B cell (primary cell): Measurements from ENCODE around the gene DDA1. TPM values are rescaled to one million over a fixed set of nuclear protein-coding genes. Genes with fewer than 3 reads are reported as not detected.

ENCODE experiments used
- ATAC-seq: fragments of 200-7000 bp; cut with Tn5 transposase; one replicate; pipeline ENCODE4 v1.10.0; 2021; ENCODE audit warnings: low read depth, mild to moderate bottlenecking, moderate number of reproducible peaks, moderate library complexity
- CTCF ChIA-PET: fragments of 350-600 bp; sonication (Branson Sonifier 250); formaldehyde crosslinking; loops from one replicate; lab custom pipeline; 2021; ENCODE audit warnings: antibody characterized with exemption, inconsistent platforms; lab: Charles Lee
- POLR2A ChIA-PET: fragments of 350-600 bp; sonication (Branson Sonifier 250); formaldehyde crosslinking; loops from one replicate; lab custom pipeline; 2021; ENCODE audit warnings: antibody characterized with exemption; lab: Charles Lee
- DNase-seq: peaks from one replicate; pipeline ENCODE4 v3.0.0; 2013
- H2AFZ ChIP-seq: 2 replicates; pipeline ENCODE4 v1.6.1; 2012; ENCODE audit warnings: mild to moderate bottlenecking, low read depth, low read length; ENCODE audit not compliant: insufficient read depth, poor library complexity, severe bottlenecking
- H3K27ac ChIP-seq, 2 donors: 1 replicate in 1 of 2; 2 replicates in 1 of 2; pipeline ENCODE4 v1.5.1; 2012 to 2013; ENCODE audit warnings: low read length in 2 of 2, mild to moderate bottlenecking in 2 of 2, moderate library complexity in 1 of 2
- H3K27me3 ChIP-seq, 4 experiments: fragments of 200-600 bp in 1 of 4; sonication (generic) in 1 of 4; replicated peaks in 1 of 4; 1 replicate in 2 of 4; 2 replicates in 2 of 4; pipeline versions ENCODE4 v1.6.1 to v1.7.0; 2013 to 2016; ENCODE audit warnings: low read length in 3 of 4, mild to moderate bottlenecking in 2 of 4, mixed read lengths in 1 of 4, moderate library complexity in 1 of 4; ENCODE audit not compliant: insufficient read depth in 4 of 4, control insufficient read depth in 3 of 4; ENCODE audit errors: control extremely low read depth in 1 of 4
- H3K36me3 ChIP-seq, 2 experiments: replicated peaks in 1 of 2; 1 replicate in 1 of 2; 2 replicates in 1 of 2; pipeline versions ENCODE4 v1.6.1 to v1.7.1; 2013; ENCODE audit warnings: low read length in 1 of 2; ENCODE audit not compliant: insufficient read depth in 2 of 2, control insufficient read depth in 1 of 2; ENCODE audit errors: control extremely low read depth in 1 of 2, extremely low read depth in 1 of 2
- H3K4me1 ChIP-seq, 2 donors: fragments of 200-600 bp in 1 of 2; sonication (generic) in 1 of 2; 1 replicate in 1 of 2; 2 replicates in 1 of 2; pipeline versions ENCODE4 v1.5.1 to v1.6.1; 2013 to 2017; ENCODE audit warnings: low read length in 2 of 2; ENCODE audit not compliant: control insufficient read depth in 2 of 2, insufficient read depth in 2 of 2
- H3K4me2 ChIP-seq: replicated peaks from 2 replicates; pipeline ENCODE3; 2012; ENCODE audit warnings: mild to moderate bottlenecking, low read depth, low read length; ENCODE audit not compliant: poor library complexity, severe bottlenecking
- H3K4me3 ChIP-seq, 5 experiments: fragments of 200-600 bp in 1 of 5; sonication (generic) in 1 of 5; 1 replicate in 3 of 5; 2 replicates in 2 of 5; pipeline versions ENCODE4 v1.5.1 to v1.7.0; 2011 to 2016; ENCODE audit warnings: low read length in 4 of 5, mild to moderate bottlenecking in 4 of 5, low read depth in 2 of 5, control low read depth in 1 of 5, moderate library complexity in 1 of 5; ENCODE audit not compliant: insufficient read depth in 1 of 5; ENCODE audit errors: control extremely low read depth in 1 of 5, extremely low read depth in 1 of 5
- H3K79me2 ChIP-seq: fragments of 200-600 bp; sonication (generic); one replicate; pipeline ENCODE4 v1.6.0; 2016; ENCODE audit warnings: low read length; ENCODE audit not compliant: control insufficient read depth, insufficient read depth
- H3K9ac ChIP-seq: fragments of 200-600 bp; sonication (generic); 2 replicates; pipeline ENCODE4 v1.6.1; 2017; ENCODE audit warnings: mild to moderate bottlenecking, low read length, moderate library complexity
- H3K9me3 ChIP-seq, 3 donors: one replicate each; pipeline versions ENCODE4 v1.6.1 to v1.7.1; 2013; ENCODE audit warnings: low read length in 2 of 3; ENCODE audit not compliant: control insufficient read depth in 2 of 3, insufficient read depth in 1 of 3; ENCODE audit errors: control extremely low read depth in 1 of 3
- H4K20me1 ChIP-seq: 2 replicates; pipeline ENCODE4 v1.6.0; 2012; ENCODE audit warnings: mild to moderate bottlenecking, low read length; ENCODE audit not compliant: insufficient read depth, control insufficient read depth, poor library complexity, severe bottlenecking
- H3K27ac Mint-ChIP-seq: one replicate; pipeline ENCODE4 v1.8.0; 2021; ENCODE audit warnings: mixed read lengths
- H3K27me3 Mint-ChIP-seq: one replicate; pipeline ENCODE4 v1.8.0; 2021; ENCODE audit warnings: mixed read lengths
- H3K4me1 Mint-ChIP-seq: one replicate; pipeline ENCODE4 v1.8.0; 2021; ENCODE audit warnings: mixed read lengths
- H3K4me3 Mint-ChIP-seq: one replicate; pipeline ENCODE4 v1.8.0; 2021; ENCODE audit warnings: mixed read lengths
- H3K9me3 Mint-ChIP-seq: one replicate; pipeline ENCODE4 v1.8.0; 2022; ENCODE audit warnings: mixed read lengths; ENCODE audit not compliant: insufficient read depth
- CTCF ChIP-seq: fragments of 200-600 bp; IDR thresholded peaks from one replicate; pipeline ENCODE4 v1.8.0; 2022; ENCODE audit warnings: antibody characterized with exemption, mild to moderate bottlenecking
- EZH2 ChIP-seq: IDR thresholded peaks from 2 replicates; pipeline ENCODE4 v1.6.1; 2012; ENCODE audit warnings: borderline replicate concordance, low read depth, mild to moderate bottlenecking, moderate library complexity, low read length; ENCODE audit not compliant: insufficient read depth, poor library complexity, severe bottlenecking
- WGBS: methylation state at CpG from one replicate; pipeline ENCODE4 v1.1.5; 2013; ENCODE audit warnings: missing lambda C conversion rate; ENCODE audit not compliant: insufficient coverage; 5-methylcytosine and 5-hydroxymethylcytosine counted together
- intact Hi-C: fragments of 100-400 bp; cut with micrococcal nuclease; formaldehyde crosslinking; loops from one replicate; pipeline ENCODE4 v1.10.0; 2022
- polyA plus RNA-seq: library from polyadenylated mRNA; depleted of rRNA; stranded (reverse); fragments of >200 nt; gene quantifications from 2 replicates; pipeline ENCODE4 v1.2.3, GENCODE V29; 2012
- total RNA-seq, 2 donors: library from RNA; stranded (reverse); fragments of 120-200 nt in 1 of 2; gene quantifications; 1 replicate in 1 of 2; 2 replicates in 1 of 2; pipeline versions ENCODE4 v1.2.3 to v1.2.4, GENCODE V29; 2013 to 2022

DDA1 gene
- total and polyA plus RNA-seq, 2 donors (not counting 1 experiment from before 2014, with no cell fraction given) = 38.4 TPM

GRCh38 chr19:17307876-17308377 is 1.4 kb upstream of the DDA1 start:
- H3K79me2 ChIP-seq = peaks cover 66% of the 10 kb centered on the region
- POLR2A ChIA-PET = interaction anchor here (0.7 to 1.4 kb wide), 3 partner anchors 13 to 112 kb away, joined by 3 to 9 read pairs (median 3); partner anchors contain the start of genes BABAM1 and MVB12A
- H3K4me3 Mint-ChIP-seq = peak overlapping the region; percentile 60
- H3K27me3 Mint-ChIP-seq = no peaks in the 10 kb centered on the region
- no peak overlapping the region for H3K9ac ChIP-seq
- no peak overlapping the region for H3K4me3 ChIP-seq
- no peaks in the 10 kb centered on the region for H3K9me3 Mint-ChIP-seq
- no peak overlapping the region for H2AFZ ChIP-seq
- no peak for DNase-seq
- ATAC-seq = no peak
- H3K4me2 ChIP-seq = no peak overlapping the region
- TF ChIP-seq EZH2 (no peak), CTCF (no peak)
- H3K9me3 ChIP-seq = no peaks in the 10 kb centered on the region
- peaks cover 53% of the 10 kb centered on the region for H3K4me1 Mint-ChIP-seq
- CTCF ChIA-PET = interaction anchor here (0.7 to 1.1 kb wide), 2 partner anchors 33 to 78 kb away, joined by 3 to 4 read pairs; no protein-coding TSS in a partner anchor
- H3K27ac ChIP-seq = no peak overlapping the region
- H4K20me1 ChIP-seq = peaks cover 35% of the 10 kb centered on the region
- H3K4me1 ChIP-seq = peaks cover 32 to 47% of the 10 kb centered on the region in 2 donors
- peak overlapping the region; percentile 2 for H3K27ac Mint-ChIP-seq
- 97% methylated on average over 8 of the region's 8 CpGs for WGBS
- intact Hi-C loops = loop anchor here (5.0 to 10.0 kb wide), 3 partner anchors 413 to 721 kb away; partner anchors contain the start of genes SMIM7 and TMEM38A
- no peaks in the 10 kb centered on the region for H3K27me3 ChIP-seq
- H3K36me3 ChIP-seq = peaks cover 0 to 5% of the 10 kb centered on the region in 2 experiments

- H3K4me1 Mint-ChIP-seq = peaks cover 38% of the 10 kb centered on the region
- CTCF ChIA-PET = interaction anchor here (1.5 kb wide), 2 partner anchors 30 to 95 kb away, joined by 3 to 9 read pairs; partner anchors contain the start of genes ANKLE1 and BST2
- Histone ChIP-seq H2AFZ (peak overlapping the region; percentile 70), H3K36me3 (peaks cover 0 to 16% of the 10 kb centered on the region in 2 experiments), H3K27ac (peak overlapping the region; percentile 53 to 83), H3K4me1 (peaks cover 18 to 31% of the 10 kb centered on the region in 2 donors), H3K9me3 (no peaks in the 10 kb centered on the region), H3K79me2 (peaks cover 70% of the 10 kb centered on the region), H3K9ac (peak overlapping the region; percentile 97), H3K4me3 (peak overlapping the region; percentile 63 to 98 (median 96)), H3K4me2 (peak overlapping the region; percentile 98), H3K27me3 (no peaks in the 10 kb centered on the region), H4K20me1 (peaks cover 54% of the 10 kb centered on the region)
- DNase-seq = no peak
- no peaks in the 10 kb centered on the region for H3K27me3 Mint-ChIP-seq
- peak overlapping the region; percentile 95 for H3K4me3 Mint-ChIP-seq
- TF ChIP-seq EZH2 (no peak), CTCF (no peak)
- POLR2A ChIA-PET = interaction anchor here (1.3 kb wide), 1 partner anchor 96 kb away, joined by 4 read pairs; the partner anchor contains the start of gene BST2
- WGBS = 5% methylated on average over 14 of the region's 23 CpGs
- no peaks in the 10 kb centered on the region for H3K9me3 Mint-ChIP-seq
- intact Hi-C loops = loop anchor here (1.0 to 10.0 kb wide), 8 partner anchors 18 to 723 kb away; partner anchors contain the start of genes BABAM1, GTPBP3, OCEL1 and SMIM7
- H3K27ac Mint-ChIP-seq = peak overlapping the region; percentile 96
- ATAC-seq = no peak
Measured at GRCh38 chr19:17309965-17310461, 650 bp downstream of the DDA1 start.
